GM12878 (cell line): ENCODE results near the gene AQP11. TPM values are rescaled to one million over a fixed set of nuclear protein-coding genes. Genes with fewer than 3 reads are reported as not detected.
"Not testable (repeated sequence)": the region's sequence is repeated elsewhere in the genome, so short reads cannot be mapped to it uniquely, and the experiment has no call there.

ENCODE experiments used
- ATAC-seq: fragments of 200-7000 bp; cut with Tn5 transposase; 3 replicates; pipeline ENCODE4 v1.9.1; 2020; ENCODE audit warnings: mild to moderate bottlenecking, moderate library complexity
- BruUV-seq: library from RNA; stranded (reverse); fragments of 400-500 nt; replicated peaks from 2 replicates; lab custom pipeline; 2021; lab: Mats Ljungman, UMichigan
- CTCF ChIA-PET: fragments of 300-600 bp; sonication (Branson Sonifier 250); formaldehyde crosslinking; extraction: SDS; loops from one replicate; lab custom pipeline; 2021; ENCODE audit warnings: inconsistent platforms; lab: Yijun Ruan, JAX
- POLR2A ChIA-PET: fragments of 350-600 bp; formaldehyde crosslinking; extraction: SDS; loops from one replicate; lab custom pipeline; 2021; ENCODE audit warnings: inconsistent platforms; lab: Charles Lee
- RAD21 ChIA-PET: fragments of 300-600 bp; sonication (Branson Sonifier 250); formaldehyde crosslinking; loops from one replicate; lab custom pipeline; 2023; ENCODE audit warnings: antibody characterized with exemption; ENCODE audit not compliant: unreplicated experiment; lab: Charles Lee
- SMC1A ChIA-PET: fragments of 300-600 bp; sonication (Branson Sonifier 250); formaldehyde crosslinking; loops from one replicate; lab custom pipeline; 2023; ENCODE audit not compliant: unreplicated experiment, uncharacterized antibody; lab: Charles Lee
- DNase-seq: peaks from one replicate; pipeline ENCODE4 v3.0.0-alpha.2; 2011; ENCODE audit warnings: low read depth, low spot score
- FAIRE-seq: peaks from 3 replicates; lab custom pipeline; 2011; peaks lifted over from hg19 to GRCh38; lab: Jason Lieb, UNC
- H2AFZ ChIP-seq: 2 replicates; pipeline ENCODE4 v1.6.0; 2011; ENCODE audit warnings: low read depth, low read length, control low read depth; ENCODE audit not compliant: control insufficient read depth
- H3K27ac ChIP-seq: 2 replicates; pipeline ENCODE4 v1.5.1; 2011; ENCODE audit warnings: control low read depth; ENCODE audit not compliant: control insufficient read depth, insufficient read depth
- H3K27me3 ChIP-seq, 2 experiments: replicated peaks in 1 of 2; 2 replicates each; pipeline versions ENCODE4 v1.6.0 to v1.6.1; 2011; ENCODE audit warnings: low read length in 1 of 2; ENCODE audit not compliant: control insufficient read depth in 2 of 2, insufficient read depth in 2 of 2
- H3K36me3 ChIP-seq, 2 experiments: 2 replicates each; pipeline ENCODE4 v1.5.1; 2011; ENCODE audit warnings: low read length in 1 of 2; ENCODE audit not compliant: control insufficient read depth in 2 of 2, insufficient read depth in 2 of 2
- H3K4me1 ChIP-seq: 2 replicates; pipeline ENCODE4 v1.6.1; 2011; ENCODE audit warnings: mild to moderate bottlenecking, low read length, moderate library complexity, mixed read lengths; ENCODE audit not compliant: control insufficient read depth, insufficient read depth
- H3K4me2 ChIP-seq: 2 replicates; pipeline ENCODE4 v1.6.0; 2011; ENCODE audit warnings: control low read depth; ENCODE audit not compliant: control insufficient read depth, insufficient read depth
- H3K4me3 ChIP-seq: fragments of 200-600 bp; sonication (generic); 2 replicates; pipeline ENCODE4 v1.5.1; 2016
- H3K79me2 ChIP-seq: 2 replicates; pipeline ENCODE4 v1.6.0; 2011; ENCODE audit warnings: low read length; ENCODE audit not compliant: control insufficient read depth, insufficient read depth
- H3K9ac ChIP-seq: 2 replicates; pipeline ENCODE4 v1.8.0; 2011; ENCODE audit warnings: low read length, control low read depth, mixed read lengths; ENCODE audit not compliant: control insufficient read depth, insufficient read depth
- H3K9me3 ChIP-seq: replicated peaks from 3 replicates; pipeline ENCODE4 v1.5.1; 2011; ENCODE audit warnings: mild to moderate bottlenecking, low read length; ENCODE audit not compliant: control insufficient read depth, insufficient read depth
- H4K20me1 ChIP-seq: 2 replicates; pipeline ENCODE4 v1.6.0; 2011; ENCODE audit not compliant: control insufficient read depth, insufficient read depth
- WGBS: methylation state at CpG from one replicate; pipeline ENCODE4 v1.1.6; 2016; ENCODE audit warnings: low lambda C conversion rate; ENCODE audit not compliant: insufficient replicate concordance, insufficient coverage; ENCODE audit errors: missing lambda C conversion rate; 5-methylcytosine and 5-hydroxymethylcytosine counted together
- in situ Hi-C: fragments of 300-500 bp; cut with MboI; formaldehyde crosslinking; loops from 9 replicates; pipeline ENCODE4 v1.14.3; 2018; ENCODE audit warnings: mixed read lengths
- intact Hi-C: fragments of 100-400 bp; cut with micrococcal nuclease; formaldehyde crosslinking; loops from one replicate; pipeline ENCODE4 v1.14.2; 2022; ENCODE audit not compliant: unreplicated experiment
- polyA plus RNA-seq, 11 experiments: library from polyadenylated mRNA; depleted of rRNA in 4 of 11; unstranded in 6 of 11; stranded (reverse) in 5 of 11; fragments of >200 nt; fragmentation: Nextera tagmentation in 4 of 11; fragmentation: Illumina TruSeq in 1 of 11; extraction: Ambion mirVana in 4 of 11; extraction: Trizol in 1 of 11; gene quantifications; 1 replicate in 1 of 11; 2 replicates in 10 of 11; pipeline versions ENCODE4 v1.2.1 to v1.2.3, GENCODE V29; 2011 to 2016; ENCODE audit warnings: inconsistent platforms in 2 of 11, missing spikeins in 2 of 11, low read depth in 1 of 11
- total RNA-seq, 4 experiments: library from RNA; depleted of rRNA in 3 of 4; stranded (reverse); fragments of >200 nt in 3 of 4; fragmentation: Illumina TruSeq in 1 of 4; extraction: Trizol in 1 of 4; gene quantifications; 2 replicates each; pipeline versions ENCODE4 v1.2.1 to v1.2.3, GENCODE V29; 2013 to 2021
- TF ChIP-seq, protein P1 (sequence below): IDR thresholded peaks from 2 replicates; pipeline ENCODE4 v1.6.1; 2012; ENCODE audit warnings: low read depth, low read length, improper control_type of control experiment

The AQP11 gene
- total and polyA plus RNA-seq, 10 of the 15 experiments (the other 5 are each of a cell fraction or from before 2014, with no cell fraction given) = 0.14 to 2.1 (median 0.54) TPM

DNA sequence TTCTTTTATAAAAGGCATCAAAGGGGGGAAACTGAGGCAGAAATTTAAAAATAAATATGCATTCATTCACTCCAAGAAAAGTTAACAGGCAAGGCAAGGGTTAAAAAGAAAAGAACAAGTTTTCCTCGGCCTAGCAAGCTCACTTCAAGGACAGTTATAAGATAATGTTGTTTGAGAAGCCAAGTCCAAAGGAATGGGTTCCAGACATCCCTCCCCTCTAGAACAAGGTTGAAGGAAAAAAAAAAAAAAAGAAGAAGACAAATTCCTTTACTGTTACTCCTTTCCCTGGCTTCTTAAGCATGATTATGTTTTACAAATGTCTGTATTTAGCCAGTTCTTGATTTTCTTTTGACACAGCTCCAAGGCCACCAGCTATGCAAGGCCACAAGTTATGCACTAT lies 14.3 kb upstream of the AQP11 start:
- H3K4me1 ChIP-seq, RAD21 ChIA-PET, H4K20me1 ChIP-seq, H3K27me3 ChIP-seq, H3K4me3 ChIP-seq, H3K9ac ChIP-seq, H3K79me2 ChIP-seq, H3K4me2 ChIP-seq, H2AFZ ChIP-seq, DNase-seq, H3K27ac ChIP-seq, intact Hi-C loops, POLR2A ChIA-PET, H3K36me3 ChIP-seq, BruUV-seq, ATAC-seq, in situ Hi-C loops, FAIRE-seq, H3K9me3 ChIP-seq: not testable (repeated sequence)
- ChIA-PET CTCF (interaction anchor here (1.0 to 1.9 kb wide), 3 partner anchors 27 to 388 kb away, joined by 3 to 7 read pairs (median 4); no protein-coding TSS in a partner anchor), SMC1A (interaction anchor here (1.2 kb wide), 1 partner anchor 380 kb away, joined by 3 read pairs; no protein-coding TSS in a partner anchor)
- WGBS = 26% methylated on average over 1 of the region's 1 CpG

DNA sequence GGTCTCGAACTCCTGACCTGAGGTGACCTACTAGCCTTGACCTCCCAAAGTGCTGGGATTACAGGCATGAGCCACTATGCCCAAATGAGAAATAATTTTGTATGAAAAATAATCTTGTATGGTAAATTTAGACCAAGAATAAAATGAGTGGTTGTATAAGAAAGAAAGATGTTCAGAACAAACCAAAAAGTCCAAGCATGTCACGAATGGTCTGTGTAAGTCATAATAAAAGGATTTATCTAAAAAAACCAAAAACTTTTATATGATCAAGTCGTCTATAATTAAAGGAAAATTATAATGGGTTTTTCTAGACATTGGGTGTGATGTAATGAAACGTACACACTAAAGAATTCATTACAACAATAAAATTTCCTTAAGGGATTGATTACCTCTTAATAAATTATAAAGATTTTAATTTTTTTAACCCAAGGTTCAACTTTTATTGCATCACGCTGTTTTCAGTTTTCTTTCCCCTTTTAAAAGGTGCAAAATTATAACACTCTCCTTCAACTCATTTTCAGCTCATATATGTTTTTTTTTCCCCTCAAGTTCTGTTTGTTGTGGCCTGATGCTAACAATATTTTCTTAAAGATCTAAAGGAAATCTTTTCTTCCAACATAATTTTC lies 8.9 kb upstream of the AQP11 start:
- DNase-seq (no peak), FAIRE-seq (no peak), ATAC-seq (no peak)
- Histone ChIP-seq H4K20me1 (no peaks in the 10 kb centered on the region), H2AFZ (no peak overlapping the region), H3K27ac (no peak overlapping the region), H3K79me2 (no peaks in the 10 kb centered on the region), H3K4me2 (no peak overlapping the region), H3K9me3 (no peaks in the 10 kb centered on the region), H3K4me1 (no peaks in the 10 kb centered on the region), H3K4me3 (no peak overlapping the region), H3K36me3 (no peaks in the 10 kb centered on the region), H3K9ac (no peak overlapping the region), H3K27me3 (no peaks in the 10 kb centered on the region)
- no TSS peak for BruUV-seq
- intact Hi-C loops = no loop called here
- ChIA-PET POLR2A (no interaction called here), CTCF (no interaction called here), RAD21 (no interaction called here), SMC1A (no interaction called here)
- 58% methylated on average over 5 of the region's 5 CpGs for WGBS
- TF ChIP-seq, protein P1, sequence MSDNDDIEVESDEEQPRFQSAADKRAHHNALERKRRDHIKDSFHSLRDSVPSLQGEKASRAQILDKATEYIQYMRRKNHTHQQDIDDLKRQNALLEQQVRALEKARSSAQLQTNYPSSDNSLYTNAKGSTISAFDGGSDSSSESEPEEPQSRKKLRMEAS = no peak
- in situ Hi-C loops = no loop called here
